SK-N-MC (cell line): ENCODE data around the gene GIGYF2.

Experiments
- EZH2 ChIP-seq: fragments of 200-600 bp; sonication (generic); IDR thresholded peaks from one replicate; pipeline ENCODE4 v1.6.1; 2017; ENCODE audit warnings: antibody characterized with exemption
- FOXP2 ChIP-seq: optimal IDR thresholded peaks from 2 replicates; pipeline ENCODE3; 2011; ENCODE audit warnings: mild to moderate bottlenecking, moderate library complexity; ENCODE audit not compliant: insufficient read depth; ENCODE audit errors: extremely low read length, control extremely low read depth
- POLR2AphosphoS5 ChIP-seq: IDR thresholded peaks from 2 replicates; pipeline ENCODE4 v1.6.1; 2012; ENCODE audit warnings: mild to moderate bottlenecking, low read depth, low read length, borderline replicate concordance

GRCh38 chr2:232658217-232658785 is 38.8 kb upstream of the GIGYF2 start:
- no peak for TF ChIP-seq EZH2
- TF ChIP-seq POLR2AphosphoS5 = no peak
- no peak for TF ChIP-seq FOXP2
